ENCODE data around the gene CLK3. TPM values are rescaled to one million over a fixed set of nuclear protein-coding genes. Genes with fewer than 3 reads are reported as not detected.
"Not testable (repeated sequence)": the region's sequence is repeated elsewhere in the genome, so short reads cannot be mapped to it uniquely, and the experiment has no call there.

The CLK3 gene
- total RNA-seq, 4 donors from 2014 or later, result 93.1 to 244 (median 115) TPM

GRCh38 chr15:74626752-74627692, 11.4 kb downstream of the CLK3 start:
- TF ChIP-seq POLR2A (IDR thresholded peaks at IDR 0.05), result no peak
- TF ChIP-seq, protein P1, sequence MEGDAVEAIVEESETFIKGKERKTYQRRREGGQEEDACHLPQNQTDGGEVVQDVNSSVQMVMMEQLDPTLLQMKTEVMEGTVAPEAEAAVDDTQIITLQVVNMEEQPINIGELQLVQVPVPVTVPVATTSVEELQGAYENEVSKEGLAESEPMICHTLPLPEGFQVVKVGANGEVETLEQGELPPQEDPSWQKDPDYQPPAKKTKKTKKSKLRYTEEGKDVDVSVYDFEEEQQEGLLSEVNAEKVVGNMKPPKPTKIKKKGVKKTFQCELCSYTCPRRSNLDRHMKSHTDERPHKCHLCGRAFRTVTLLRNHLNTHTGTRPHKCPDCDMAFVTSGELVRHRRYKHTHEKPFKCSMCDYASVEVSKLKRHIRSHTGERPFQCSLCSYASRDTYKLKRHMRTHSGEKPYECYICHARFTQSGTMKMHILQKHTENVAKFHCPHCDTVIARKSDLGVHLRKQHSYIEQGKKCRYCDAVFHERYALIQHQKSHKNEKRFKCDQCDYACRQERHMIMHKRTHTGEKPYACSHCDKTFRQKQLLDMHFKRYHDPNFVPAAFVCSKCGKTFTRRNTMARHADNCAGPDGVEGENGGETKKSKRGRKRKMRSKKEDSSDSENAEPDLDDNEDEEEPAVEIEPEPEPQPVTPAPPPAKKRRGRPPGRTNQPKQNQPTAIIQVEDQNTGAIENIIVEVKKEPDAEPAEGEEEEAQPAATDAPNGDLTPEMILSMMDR (IDR thresholded peaks at IDR 0.05), result no peak
- no peak for TF ChIP-seq POLR2AphosphoS5 (IDR thresholded peaks at IDR 0.05)
- TF ChIP-seq EP300 (IDR thresholded peaks at IDR 0.05), result no peak
- Histone ChIP-seq H3K4me1 (no peaks in the 10 kb centered on the region), H3K27ac (no peak overlapping the region), H3K27me3 (no peaks in the 10 kb centered on the region), H3K9me3 (no peaks in the 10 kb centered on the region), H3K4me3 (no peak overlapping the region), H3K36me3 (peaks cover 96% of the 10 kb centered on the region)
- 93% methylated on average over 10 of the region's 10 CpGs for WGBS
- no peak for DNase-seq (ENCODE audit: low spot score in 2 of 2)

DNA sequence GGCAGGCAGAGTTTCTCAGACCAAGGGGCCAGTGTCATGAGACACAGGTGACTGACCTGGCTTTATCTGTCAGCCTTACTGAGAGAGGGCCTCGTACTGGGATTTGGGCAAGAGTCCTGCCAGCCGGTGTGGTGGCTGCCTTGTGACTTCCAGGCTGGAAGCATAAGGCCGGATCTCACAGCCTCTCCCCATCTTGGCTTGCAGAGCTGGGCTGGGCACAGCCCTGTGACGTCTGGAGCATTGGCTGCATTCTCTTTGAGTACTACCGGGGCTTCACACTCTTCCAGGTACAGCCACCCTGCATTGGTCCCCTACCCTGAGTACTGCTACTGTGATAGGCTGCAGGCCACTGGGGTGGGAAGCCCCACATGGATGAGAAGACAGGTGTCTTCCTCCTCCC, 12.1 kb downstream of the CLK3 start:
- Histone ChIP-seq H3K4me1 (no peaks in the 10 kb centered on the region), H3K4me3 (no peak overlapping the region), H3K27ac (no peak overlapping the region), H3K36me3 (peaks cover 96% of the 10 kb centered on the region), H3K27me3 (no peaks in the 10 kb centered on the region), H3K9me3 (no peaks in the 10 kb centered on the region)
- TF ChIP-seq POLR2A (IDR thresholded peaks at IDR 0.05), result no peak
- TF ChIP-seq, protein P1 (IDR thresholded peaks at IDR 0.05), result no peak
- TF ChIP-seq POLR2AphosphoS5 (IDR thresholded peaks at IDR 0.05), result no peak
- TF ChIP-seq EP300 (IDR thresholded peaks at IDR 0.05), result no peak
- WGBS, result 0% methylated on average over 1 of the region's 5 CpGs
- DNase-seq (ENCODE audit: low spot score in 2 of 2), result no peak

- H3K27me3 ChIP-seq, result no peaks in the 10 kb centered on the region
- no peak for DNase-seq (ENCODE audit: low spot score in 2 of 2)
These were observed 12.6 kb downstream of the CLK3 start for GRCh38 chr15:74628199-74628598.

GRCh38 chr15:74628949-74629348, 13.3 kb downstream of the CLK3 start:
- H3K27ac ChIP-seq, result no peak overlapping the region
- H3K4me3 ChIP-seq, result no peak overlapping the region
- no peaks in the 10 kb centered on the region for H3K27me3 ChIP-seq
- H3K9me3 ChIP-seq, result no peaks in the 10 kb centered on the region
- H3K4me1 ChIP-seq, result no peaks in the 10 kb centered on the region
- no peak for TF ChIP-seq POLR2A (IDR thresholded peaks at IDR 0.05)
- TF ChIP-seq, protein P1 (IDR thresholded peaks at IDR 0.05), result no peak
- TF ChIP-seq EP300 (IDR thresholded peaks at IDR 0.05), result no peak
- no peak for TF ChIP-seq POLR2AphosphoS5 (IDR thresholded peaks at IDR 0.05)
- WGBS, result 59% methylated on average over 4 of the region's 5 CpGs
- peaks cover 96% of the 10 kb centered on the region for H3K36me3 ChIP-seq
- no peak for DNase-seq (ENCODE audit: low spot score in 2 of 2)

More at GRCh38 chr15:74628199-74628598, 12.6 kb downstream of the CLK3 start:
- H3K4me1 ChIP-seq, result no peaks in the 10 kb centered on the region
- no peak for TF ChIP-seq POLR2A (IDR thresholded peaks at IDR 0.05)
- TF ChIP-seq EP300 (IDR thresholded peaks at IDR 0.05), result no peak
- no peak for TF ChIP-seq POLR2AphosphoS5 (IDR thresholded peaks at IDR 0.05)
- TF ChIP-seq, protein P1 (IDR thresholded peaks at IDR 0.05), result no peak
- H3K4me3 ChIP-seq, result no peak overlapping the region
- H3K36me3 ChIP-seq, result peaks cover 96% of the 10 kb centered on the region
- 82% methylated on average over 3 of the region's 3 CpGs for WGBS
- H3K27ac ChIP-seq, result no peak overlapping the region
- no peaks in the 10 kb centered on the region for H3K9me3 ChIP-seq

DNA sequence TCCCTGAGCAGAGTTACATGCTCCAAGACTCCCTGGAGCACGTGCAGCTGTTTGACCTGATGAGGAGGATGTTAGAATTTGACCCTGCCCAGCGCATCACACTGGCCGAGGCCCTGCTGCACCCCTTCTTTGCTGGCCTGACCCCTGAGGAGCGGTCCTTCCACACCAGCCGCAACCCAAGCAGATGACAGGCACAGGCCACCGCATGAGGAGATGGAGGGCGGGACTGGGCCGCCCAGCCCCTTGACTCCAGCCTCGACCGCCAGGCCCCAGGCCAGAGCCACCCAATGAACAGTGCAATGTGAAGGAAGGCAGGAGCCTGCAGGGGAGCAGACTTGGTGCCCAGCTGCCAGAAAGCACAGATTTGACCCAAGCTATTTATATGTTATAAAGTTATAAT, 14.1 kb downstream of the CLK3 start:
- WGBS, result 67% methylated on average over 3 of the region's 10 CpGs
- H3K27me3 ChIP-seq; H3K4me1 ChIP-seq; DNase-seq (ENCODE audit: low spot score in 2 of 2); H3K9me3 ChIP-seq; H3K27ac ChIP-seq; H3K4me3 ChIP-seq: not testable (repeated sequence)
- peaks cover 96% of the 10 kb centered on the region for H3K36me3 ChIP-seq
